HG03025 (cell line): ENCODE results near the gene MRPL43.
"Not testable (repeated sequence)": the region's sequence is repeated elsewhere in the genome, so short reads cannot be mapped to it uniquely, and the experiment has no call there.

Experiments used
- ATAC-seq: cut with Tn5 transposase; IDR thresholded peaks from one replicate; pipeline ENCODE4 v1.9.1; 2021; ENCODE audit warnings: mild to moderate bottlenecking, moderate library complexity; ENCODE audit not compliant: unreplicated experiment, low FRiP score

Gene MRPL43

DNA sequence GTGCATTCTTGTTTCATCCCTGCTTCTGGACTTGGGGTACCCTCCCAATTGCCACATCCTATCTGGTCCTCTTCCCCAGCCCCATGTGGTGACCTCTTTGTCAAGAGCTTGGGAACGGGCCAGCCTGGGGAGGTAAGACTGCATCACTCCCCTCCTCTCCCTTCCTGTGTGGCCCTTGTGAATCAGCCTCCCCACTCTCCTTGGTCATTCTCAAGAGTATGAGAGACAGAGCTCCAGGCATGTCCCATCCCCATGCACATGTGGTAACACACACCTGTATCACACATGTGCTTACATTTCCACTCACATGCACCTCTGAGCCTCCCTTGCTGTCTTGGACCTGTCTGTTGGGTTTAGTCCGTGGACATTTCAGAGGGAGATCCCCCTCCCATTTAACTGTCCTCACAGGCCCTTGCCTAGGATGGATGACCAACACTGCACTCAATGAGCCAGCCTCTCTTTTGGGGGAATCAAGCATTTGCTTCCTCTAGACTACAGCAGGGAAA, 2.6 kb downstream of the MRPL43 start:
- no peak for ATAC-seq

DNA sequence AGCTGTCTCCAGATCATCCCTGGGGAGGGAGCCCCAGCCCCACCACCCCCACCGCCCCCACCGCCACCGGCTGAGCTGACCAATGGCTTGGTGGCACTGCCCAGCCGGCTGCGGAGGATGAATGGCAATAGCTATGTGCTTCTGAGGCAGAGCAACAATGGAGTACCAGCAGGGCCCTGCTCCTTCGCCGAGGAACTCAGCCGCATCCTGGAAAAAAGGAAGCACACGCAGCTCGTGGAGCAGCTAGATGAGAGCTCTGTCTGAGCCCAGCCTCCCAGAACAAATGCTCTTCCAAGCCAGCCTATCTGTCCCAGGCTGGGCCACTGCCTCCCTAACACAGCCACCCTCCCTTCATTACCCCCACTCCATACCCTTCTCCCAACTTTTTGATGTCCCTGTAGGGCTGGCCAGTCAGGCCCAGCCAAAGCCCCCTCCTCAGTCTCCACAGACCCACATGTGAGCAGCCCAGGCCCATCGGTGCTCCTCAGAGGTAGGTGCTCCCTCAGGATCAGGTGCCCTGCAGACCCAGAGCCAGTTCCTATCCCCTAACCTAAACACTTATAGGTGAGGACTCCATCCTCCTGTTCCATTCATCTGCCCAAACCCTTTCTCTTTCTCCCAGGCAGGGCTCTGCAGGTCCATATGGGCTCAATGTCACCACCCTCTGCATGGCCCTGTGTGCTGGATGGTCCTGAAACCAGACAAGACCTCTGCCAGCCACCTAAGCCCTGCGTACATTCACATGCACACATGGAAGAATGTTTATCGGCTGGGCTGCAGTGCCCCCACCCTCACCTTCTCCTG, 3.2 kb downstream of the MRPL43 start:
- no peak for ATAC-seq

DNA sequence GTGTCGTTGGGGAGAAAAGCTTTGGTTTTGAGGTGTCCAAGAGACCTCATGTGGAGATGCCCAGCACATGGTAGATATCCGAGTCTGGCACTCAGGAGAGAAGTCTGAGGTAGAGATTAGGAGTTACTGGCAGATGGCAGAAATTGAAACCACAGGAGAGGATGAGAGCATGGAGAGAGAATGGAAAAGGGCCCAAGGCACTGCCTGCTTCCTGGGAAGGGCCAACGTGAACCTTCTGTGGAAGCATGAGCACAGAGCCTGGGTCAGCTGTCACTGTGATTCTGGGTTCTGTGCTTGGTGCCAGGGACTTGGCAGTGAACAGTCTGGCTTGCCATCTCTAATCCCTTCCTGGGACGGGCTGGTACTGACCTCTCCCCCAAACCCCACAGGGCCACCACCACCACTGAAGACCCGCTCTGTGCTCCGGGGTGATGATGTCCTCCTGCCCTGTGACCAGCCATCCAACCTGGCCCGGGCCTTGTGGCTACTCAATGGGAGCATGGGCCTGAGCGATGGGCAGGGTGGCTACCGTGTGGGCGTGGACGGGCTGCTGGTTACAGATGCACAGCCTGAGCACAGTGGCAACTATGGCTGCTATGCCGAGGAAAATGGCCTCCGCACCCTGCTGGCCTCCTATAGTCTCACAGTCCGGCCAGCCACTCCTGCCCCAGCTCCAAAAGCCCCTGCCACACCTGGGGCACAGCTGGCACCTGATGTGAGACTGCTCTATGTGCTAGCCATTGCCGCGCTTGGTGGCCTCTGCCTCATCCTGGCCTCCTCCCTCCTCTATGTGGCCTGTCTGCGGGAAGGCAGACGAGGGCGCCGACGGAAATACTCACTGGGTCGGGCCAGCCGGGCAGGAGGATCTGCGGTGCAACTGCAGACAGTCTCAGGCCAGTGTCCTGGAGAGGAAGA, 4.1 kb downstream of the MRPL43 start:
- ATAC-seq, result no peak

DNA sequence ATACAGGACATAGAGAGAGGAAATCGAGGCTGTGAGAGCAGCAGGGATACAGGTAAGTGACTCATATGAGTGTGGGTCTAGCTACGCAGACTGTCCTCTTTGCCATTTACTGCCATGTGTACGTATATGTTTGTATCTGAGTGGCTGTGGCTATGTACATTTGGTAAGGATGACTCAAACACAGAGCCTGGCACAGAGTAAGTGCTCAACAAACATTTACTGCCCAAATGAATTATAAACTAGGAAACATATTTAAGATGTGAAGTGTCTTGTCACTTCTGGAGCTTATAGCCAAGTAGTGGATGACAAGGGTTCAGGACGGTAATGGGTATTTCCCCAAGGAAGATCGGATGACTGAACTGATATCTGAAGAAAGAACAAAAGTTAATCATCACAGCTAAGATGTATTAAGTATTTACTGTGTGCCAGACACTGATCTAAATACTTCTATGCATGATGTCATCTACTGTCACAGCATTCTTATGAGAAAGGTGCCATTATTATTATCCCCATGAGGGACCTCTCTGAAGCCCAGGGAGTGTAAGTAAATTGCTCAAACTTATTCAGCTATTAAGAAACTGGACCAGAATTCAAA, 6.0 kb downstream of the MRPL43 start:
- ATAC-seq, result no peak

DNA sequence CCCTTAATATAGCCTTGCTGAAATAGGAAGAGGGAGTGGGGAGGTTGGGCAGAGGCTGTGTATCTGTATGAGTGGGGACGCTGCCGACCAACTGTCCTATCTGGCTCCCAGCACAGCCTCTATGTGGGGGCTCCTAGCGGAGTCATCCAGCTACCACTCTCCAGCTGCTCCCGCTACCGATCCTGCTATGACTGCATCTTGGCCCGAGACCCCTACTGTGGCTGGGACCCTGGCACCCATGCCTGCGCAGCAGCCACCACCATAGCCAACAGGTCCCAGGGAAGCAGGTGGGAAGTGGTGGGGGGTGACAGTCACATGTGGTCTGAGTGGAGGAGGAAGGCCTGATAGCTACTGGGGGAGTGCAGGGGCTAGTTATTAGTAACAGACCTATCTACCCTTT, 6.6 kb downstream of the MRPL43 start:
- ATAC-seq, result no peak

DNA sequence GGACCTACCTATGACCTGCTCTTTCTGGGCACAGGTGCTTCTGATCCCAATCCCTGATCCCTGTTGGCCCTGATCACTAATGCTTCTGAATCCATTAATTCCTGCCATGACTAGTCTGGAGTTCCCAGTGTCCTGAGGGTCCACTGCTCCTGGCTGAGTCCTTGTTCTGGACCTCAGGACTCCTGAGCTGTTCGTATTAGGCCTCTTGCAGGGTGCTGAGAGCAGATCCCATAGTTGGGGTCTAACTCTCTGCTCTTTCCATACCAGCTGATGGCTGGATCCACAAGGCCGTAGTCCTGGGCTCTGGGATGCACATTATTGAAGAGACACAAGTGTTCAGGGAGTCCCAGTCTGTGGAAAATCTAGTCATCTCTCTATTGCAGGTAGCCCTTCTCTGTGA, 7.0 kb downstream of the MRPL43 start:
- ATAC-seq, result no peak

DNA sequence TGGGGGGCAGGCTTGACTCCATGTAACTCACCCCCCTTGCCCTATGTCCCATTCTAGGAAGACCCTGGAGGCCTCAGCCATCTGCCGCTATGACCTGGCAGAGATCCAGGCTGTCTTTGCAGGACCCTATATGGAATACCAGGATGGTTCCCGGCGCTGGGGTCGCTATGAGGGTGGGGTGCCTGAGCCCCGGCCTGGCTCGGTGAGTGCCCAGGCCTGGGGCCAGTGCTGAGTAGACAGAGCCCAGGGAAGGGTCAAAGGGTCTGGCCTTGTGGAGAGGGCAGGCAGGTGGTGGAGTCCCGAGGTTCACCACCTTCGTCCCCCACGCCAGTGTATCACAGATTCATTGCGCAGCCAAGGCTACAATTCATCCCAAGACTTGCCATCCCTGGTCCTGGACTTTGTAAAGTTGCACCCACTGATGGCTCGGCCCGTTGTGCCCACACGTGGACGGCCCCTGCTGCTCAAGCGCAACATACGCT, 7.5 kb downstream of the MRPL43 start:
- ATAC-seq, result no peak

DNA sequence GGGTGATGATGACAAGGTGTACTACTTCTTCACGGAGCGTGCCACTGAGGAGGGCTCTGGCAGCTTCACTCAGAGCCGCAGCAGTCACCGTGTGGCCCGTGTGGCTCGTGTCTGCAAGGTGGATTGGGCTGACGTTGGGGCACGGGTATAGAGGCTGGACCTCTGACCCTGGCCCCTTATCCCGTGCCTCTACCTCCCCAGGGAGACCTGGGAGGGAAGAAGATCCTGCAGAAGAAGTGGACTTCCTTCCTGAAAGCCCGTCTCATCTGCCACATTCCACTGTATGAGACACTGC, 8.4 kb downstream of the MRPL43 start:
- no peak for ATAC-seq

DNA sequence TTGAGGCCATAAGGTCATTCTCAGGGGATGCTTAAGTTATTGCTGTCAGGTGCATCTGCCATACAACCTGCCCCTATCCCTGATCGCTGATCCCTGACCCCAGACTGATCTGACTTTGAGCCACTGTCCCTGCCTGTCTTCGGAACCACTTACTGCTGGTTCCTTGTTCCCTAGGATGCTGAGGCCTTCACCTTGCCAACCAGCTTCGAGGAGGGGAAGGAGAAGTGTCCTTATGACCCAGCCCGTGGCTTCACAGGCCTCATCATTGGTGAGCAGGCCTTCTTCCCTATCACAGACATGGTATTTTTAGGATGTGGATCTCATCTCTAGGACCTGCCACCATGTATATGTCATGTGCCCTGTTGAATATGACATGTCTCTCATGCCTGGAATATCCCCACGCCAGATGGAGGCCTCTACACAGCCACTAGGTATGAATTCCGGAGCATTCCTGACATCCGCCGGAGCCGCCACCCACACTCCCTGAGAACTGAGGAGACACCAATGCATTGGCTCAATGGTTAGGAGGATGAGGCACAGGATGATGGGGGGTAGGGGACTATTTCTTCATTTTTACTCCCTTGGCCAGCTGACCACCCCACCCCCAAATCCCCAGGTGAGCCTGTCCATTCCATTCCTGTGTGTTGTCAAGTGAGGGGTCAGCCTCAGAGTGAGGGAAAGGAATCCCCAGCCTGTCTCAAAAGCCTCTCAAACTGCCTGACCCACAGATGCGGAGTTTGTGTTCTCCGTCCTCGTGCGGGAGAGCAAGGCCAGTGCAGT, 9.0 kb downstream of the MRPL43 start:
- no peak for ATAC-seq

DNA sequence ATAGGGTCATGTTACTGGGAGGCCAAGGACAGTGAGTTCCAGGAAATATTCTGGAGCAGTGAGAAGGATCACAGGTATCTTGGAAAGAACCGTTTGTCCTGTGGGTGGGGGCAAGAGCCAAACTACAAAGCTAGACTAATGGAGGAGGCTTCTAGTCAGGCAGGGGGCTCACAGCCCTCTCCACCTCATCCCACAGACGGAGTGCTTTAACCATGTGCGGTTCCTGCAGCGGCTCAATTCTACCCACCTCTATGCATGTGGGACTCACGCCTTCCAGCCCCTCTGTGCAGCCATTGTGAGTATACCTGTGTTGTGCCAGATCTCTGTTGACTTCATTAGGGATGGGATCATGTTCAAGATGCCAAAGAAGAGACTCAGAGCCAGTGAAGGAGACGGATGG, 9.9 kb downstream of the MRPL43 start:
- no peak for ATAC-seq

DNA sequence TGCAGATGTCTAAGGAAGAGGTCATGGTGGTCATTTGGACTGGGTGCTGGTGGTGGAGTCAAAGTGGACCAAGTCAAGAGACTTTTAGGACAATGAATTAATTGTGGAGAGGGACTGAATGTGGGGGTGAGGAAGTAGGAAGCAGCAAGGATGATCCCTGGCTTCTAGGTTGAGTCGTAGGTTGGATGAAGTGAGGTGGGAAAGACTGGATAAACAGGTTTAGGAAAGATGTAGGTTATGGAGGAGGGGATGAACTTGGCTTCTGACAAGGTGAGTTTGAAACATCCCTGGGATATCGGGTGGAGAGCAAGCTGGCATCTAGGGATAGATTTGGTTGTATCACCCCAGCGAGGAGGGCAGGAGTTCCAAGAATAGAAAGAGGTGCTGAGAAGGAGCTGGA, 10.4 kb downstream of the MRPL43 start:
- no peak for ATAC-seq

DNA sequence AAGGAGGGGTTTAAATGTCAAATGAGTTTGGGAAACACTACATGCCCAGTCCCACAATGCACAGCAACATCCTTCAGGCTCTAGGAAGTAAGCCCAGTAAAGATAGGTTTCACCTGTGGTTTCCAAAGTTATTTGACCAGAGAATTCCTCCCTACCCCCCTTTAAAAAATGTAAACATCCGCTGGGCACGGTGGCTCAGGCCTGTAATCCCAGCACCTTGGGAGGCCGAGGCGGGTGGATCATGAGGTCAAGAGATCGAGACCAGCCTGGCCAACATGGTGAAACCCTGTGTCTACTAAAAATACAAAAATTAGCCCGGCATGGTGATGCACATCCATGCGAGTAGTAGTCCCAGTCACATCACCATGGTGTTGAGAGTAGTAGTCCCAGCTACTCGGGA, 11.9 kb downstream of the MRPL43 start:
- ATAC-seq, result not testable (repeated sequence)

DNA sequence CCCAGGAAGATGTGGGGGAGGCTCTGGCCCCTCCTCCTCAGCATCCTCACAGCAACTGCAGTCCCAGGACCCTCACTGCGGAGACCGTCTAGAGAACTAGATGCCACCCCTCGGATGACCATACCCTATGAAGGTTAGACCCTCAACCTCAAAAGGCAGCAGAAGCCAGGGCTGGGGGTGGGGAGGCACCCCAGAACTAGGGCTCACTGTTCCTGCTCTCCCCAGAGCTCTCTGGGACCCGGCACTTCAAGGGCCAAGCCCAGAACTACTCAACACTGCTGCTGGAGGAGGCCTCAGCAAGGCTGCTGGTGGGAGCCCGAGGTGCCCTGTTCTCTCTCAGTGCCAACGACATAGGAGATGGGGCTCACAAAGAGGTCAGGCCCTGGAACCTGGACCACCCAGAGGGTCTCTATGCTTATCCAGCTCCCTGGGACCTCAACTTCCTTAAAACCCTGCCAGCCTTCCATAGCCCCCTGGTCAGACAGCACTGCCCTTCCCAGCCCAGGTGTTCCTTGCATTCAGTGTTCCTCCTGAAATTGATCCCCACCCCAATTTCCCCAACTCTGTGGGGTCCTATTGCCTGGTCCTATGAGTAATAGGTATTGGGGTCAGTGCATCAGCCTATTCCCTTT, 14.3 kb downstream of the MRPL43 start:
- no peak for ATAC-seq

DNA sequence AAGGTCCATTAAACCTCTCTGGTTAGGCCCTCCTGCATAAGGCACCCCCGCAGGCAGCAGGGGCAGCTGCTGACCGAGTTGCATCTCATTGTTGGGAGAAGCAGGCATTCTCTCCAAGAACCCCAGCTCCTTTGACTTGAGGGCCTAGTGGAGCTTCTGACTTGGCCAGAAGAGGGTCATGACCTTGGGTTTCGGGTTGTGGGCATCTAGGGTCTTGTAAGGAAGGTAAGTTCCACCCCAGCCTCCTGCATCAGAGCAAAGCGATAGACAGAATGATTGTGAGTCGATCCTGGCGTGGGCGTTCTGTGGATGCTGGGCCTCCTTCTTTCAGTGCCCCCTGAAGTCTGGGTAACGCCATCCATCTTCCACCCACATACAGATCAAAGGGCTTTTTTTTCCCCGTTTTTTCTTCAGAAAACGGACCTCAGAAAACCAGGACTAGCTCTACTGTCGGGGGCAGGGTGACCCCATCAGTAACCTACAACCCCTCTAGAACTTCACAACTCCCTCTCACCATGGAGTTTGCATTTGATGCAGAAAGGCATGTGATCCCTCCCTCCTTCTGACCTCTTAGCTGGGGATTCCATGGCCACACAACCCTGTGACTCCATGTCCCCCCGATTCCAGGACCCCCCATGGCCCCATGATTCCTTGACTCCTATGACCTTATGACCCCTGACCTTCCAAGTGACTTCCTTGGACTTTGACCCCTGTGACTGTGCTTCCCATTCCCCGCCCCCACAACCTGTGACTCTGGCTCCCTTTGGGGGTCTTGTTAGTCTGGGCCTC, 15.0 kb downstream of the MRPL43 start:
- ATAC-seq, result no peak

DNA sequence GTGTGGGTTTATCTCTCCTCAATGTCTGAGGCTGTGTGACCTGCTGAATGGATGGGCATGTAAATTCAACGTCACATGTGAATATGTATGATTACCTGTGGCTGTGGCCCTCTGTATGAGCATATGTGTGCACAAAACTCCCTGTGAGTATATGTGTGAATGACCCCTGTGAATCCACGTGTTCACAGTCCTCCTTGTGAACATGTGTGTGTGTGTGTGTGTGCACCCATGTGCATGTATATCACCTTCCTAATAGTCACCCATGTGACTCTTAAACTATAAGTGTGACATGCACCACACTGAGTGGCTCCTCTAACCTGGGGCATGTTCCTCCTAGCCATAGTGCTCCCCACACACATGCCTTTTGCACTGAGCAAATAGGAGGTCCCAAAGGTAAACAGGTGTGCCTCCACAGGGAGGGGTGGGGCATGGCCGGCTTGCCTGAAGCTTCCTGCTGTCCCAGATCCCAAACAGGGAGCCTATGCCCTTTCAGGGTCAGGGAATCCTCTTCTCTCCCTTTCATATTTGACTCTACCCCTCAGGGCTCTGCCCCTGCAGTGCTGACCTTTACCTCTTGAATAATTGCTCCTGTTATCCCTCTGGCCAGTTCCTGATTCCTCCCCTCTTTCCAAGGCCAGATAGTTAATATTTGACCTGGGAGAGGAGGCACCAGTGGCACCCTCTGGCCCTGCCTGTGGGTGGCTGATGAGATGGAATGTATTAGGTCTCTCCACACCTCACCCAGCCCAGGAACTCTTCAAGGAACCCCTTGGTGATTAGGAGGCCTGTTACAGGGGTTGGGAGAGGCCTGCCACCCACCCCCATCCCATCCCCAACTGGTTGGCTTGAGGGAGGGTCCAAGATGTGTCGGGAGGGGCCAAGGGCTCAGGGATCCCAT, 16.1 kb downstream of the MRPL43 start:
- no peak for ATAC-seq

DNA sequence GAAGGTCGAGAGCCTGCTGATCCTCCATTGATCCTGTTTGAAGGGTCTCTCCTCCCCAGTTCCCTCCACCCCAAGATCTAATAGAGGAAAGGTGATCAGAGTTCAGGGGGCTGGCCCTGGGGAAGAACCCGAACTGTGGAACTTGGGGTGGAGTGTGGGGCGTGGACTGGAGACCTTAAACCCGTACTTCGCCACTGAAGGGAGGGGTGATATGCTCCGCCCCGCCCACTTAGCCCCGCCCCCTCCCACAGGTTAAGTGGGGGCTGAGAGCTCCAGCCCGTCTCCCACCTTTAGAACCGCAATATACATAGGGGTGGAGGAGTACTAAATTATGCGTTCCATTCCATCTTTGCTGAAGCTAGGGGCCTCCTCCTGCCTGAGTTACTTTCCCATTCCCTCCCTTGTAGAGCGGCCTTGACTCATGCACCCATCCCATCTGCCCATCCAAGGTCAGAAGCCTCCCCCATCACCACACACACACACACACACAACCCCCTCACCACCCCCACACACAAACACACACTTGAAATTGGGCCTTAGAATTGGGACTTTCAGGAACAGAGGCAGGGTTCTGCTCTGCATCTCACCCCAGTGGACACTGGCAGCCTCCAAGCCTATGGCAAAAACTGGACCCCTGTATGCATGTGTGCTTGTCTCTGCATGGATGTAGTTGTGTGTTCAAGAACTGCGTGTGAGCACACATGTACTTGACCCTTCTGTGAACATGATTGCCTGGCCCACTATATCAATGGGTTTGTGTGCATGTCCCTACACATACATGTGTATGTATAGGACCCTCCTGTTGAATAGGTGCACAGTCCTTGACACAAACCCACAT, 17.0 kb downstream of the MRPL43 start:
- ATAC-seq, result no peak
